SK-N-MC (cell line): ENCODE data around the gene ACO1.

Experiments
- DNase-seq: peaks from one replicate; pipeline ENCODE4 v3.0.0-alpha.2; 2011; ENCODE audit warnings: low read depth, low spot score
- H3K27ac ChIP-seq: fragments of 200-600 bp; sonication (generic); 2 replicates; pipeline ENCODE4 v1.5.1; 2016; ENCODE audit warnings: mixed run types
- H3K36me3 ChIP-seq: fragments of 200-600 bp; sonication (generic); 2 replicates; pipeline ENCODE4 v1.6.1; 2017; ENCODE audit warnings: antibody characterized with exemption, low read length, mixed read lengths; ENCODE audit not compliant: insufficient read depth
- H3K4me3 ChIP-seq: fragments of 200-600 bp; sonication (generic); 2 replicates; pipeline ENCODE4 v1.5.1; 2016
- H3K9ac ChIP-seq: fragments of 200-600 bp; sonication (generic); 2 replicates; pipeline ENCODE4 v1.8.0; 2017; ENCODE audit warnings: mixed run types, mixed read lengths; ENCODE audit not compliant: insufficient read length
- H3K9me3 ChIP-seq: fragments of 200-600 bp; sonication (generic); 2 replicates; pipeline ENCODE4 v1.6.1; 2017; ENCODE audit warnings: low read depth, mild to moderate bottlenecking, antibody characterized with exemption, low read length, moderate library complexity, mixed read lengths
- EZH2 ChIP-seq: fragments of 200-600 bp; sonication (generic); IDR thresholded peaks from one replicate; pipeline ENCODE4 v1.6.1; 2017; ENCODE audit warnings: antibody characterized with exemption
- FOXP2 ChIP-seq: optimal IDR thresholded peaks from 2 replicates; pipeline ENCODE3; 2011; ENCODE audit warnings: mild to moderate bottlenecking, moderate library complexity; ENCODE audit not compliant: insufficient read depth; ENCODE audit errors: extremely low read length, control extremely low read depth
- POLR2AphosphoS5 ChIP-seq: IDR thresholded peaks from 2 replicates; pipeline ENCODE4 v1.6.1; 2012; ENCODE audit warnings: mild to moderate bottlenecking, low read depth, low read length, borderline replicate concordance

The ACO1 gene

GRCh38 chr9:32378496-32378895, 5.9 kb upstream of the ACO1 start:
- Histone ChIP-seq H3K27ac (no peak overlapping the region), H3K9me3 (no peaks in the 10 kb centered on the region), H3K36me3 (no peaks in the 10 kb centered on the region), H3K4me3 (peak overlapping the region; percentile 66), H3K9ac (no peak overlapping the region)
- peak; percentile 68 for DNase-seq
- TF ChIP-seq POLR2AphosphoS5 (no peak), EZH2 (no peak), FOXP2 (no peak)

GRCh38 chr9:32378993-32379729, 5.3 kb upstream of the ACO1 start:
- peak overlapping the region; percentile 66 for H3K4me3 ChIP-seq
- H3K9ac ChIP-seq, result no peak overlapping the region
- H3K36me3 ChIP-seq, result no peaks in the 10 kb centered on the region
- no peaks in the 10 kb centered on the region for H3K9me3 ChIP-seq
- TF ChIP-seq EZH2 (no peak), FOXP2 (peak; percentile 69), POLR2AphosphoS5 (no peak)
- DNase-seq, result peak; percentile 65
- H3K27ac ChIP-seq, result no peak overlapping the region

GRCh38 chr9:32380944-32381343, 3.5 kb upstream of the ACO1 start:
- no peak for TF ChIP-seq POLR2AphosphoS5
- no peak for TF ChIP-seq EZH2
- TF ChIP-seq FOXP2, result no peak
- H3K36me3 ChIP-seq, result no peaks in the 10 kb centered on the region

GRCh38 chr9:32382565-32383320, 1.7 kb upstream of the ACO1 start:
- no peak overlapping the region for H3K27ac ChIP-seq
- DNase-seq, result no peak
- no peaks in the 10 kb centered on the region for H3K36me3 ChIP-seq
- H3K9me3 ChIP-seq, result no peaks in the 10 kb centered on the region
- H3K9ac ChIP-seq, result no peak overlapping the region
- H3K4me3 ChIP-seq, result no peak overlapping the region
- no peak for TF ChIP-seq POLR2AphosphoS5
- TF ChIP-seq EZH2, result no peak
- no peak for TF ChIP-seq FOXP2

More at GRCh38 chr9:32380944-32381343, 3.5 kb upstream of the ACO1 start:
- DNase-seq, result no peak
- no peak overlapping the region for H3K27ac ChIP-seq
- no peaks in the 10 kb centered on the region for H3K9me3 ChIP-seq
- H3K4me3 ChIP-seq, result no peak overlapping the region
- H3K9ac ChIP-seq, result no peak overlapping the region

- no peak for TF ChIP-seq EZH2
- no peak for TF ChIP-seq POLR2AphosphoS5
- no peak for TF ChIP-seq FOXP2
- no peak for DNase-seq
- Histone ChIP-seq H3K27ac (no peak overlapping the region), H3K9ac (peak overlapping the region; percentile 66), H3K36me3 (no peaks in the 10 kb centered on the region), H3K4me3 (peak overlapping the region; percentile 84), H3K9me3 (no peaks in the 10 kb centered on the region)
These were observed 460 bp upstream of the ACO1 start for GRCh38 chr9:32384002-32384363.

- H3K27ac ChIP-seq, result no peak overlapping the region
- H3K9me3 ChIP-seq, result no peaks in the 10 kb centered on the region
- H3K9ac ChIP-seq, result peak overlapping the region; percentile 61
- no peak for DNase-seq
- H3K36me3 ChIP-seq, result no peaks in the 10 kb centered on the region
- TF ChIP-seq FOXP2 (no peak), EZH2 (no peak), POLR2AphosphoS5 (no peak)
- H3K4me3 ChIP-seq, result peak overlapping the region; percentile 84
These were observed 875 bp downstream of the ACO1 start for GRCh38 chr9:32385152-32385884.

- Histone ChIP-seq H3K36me3 (no peaks in the 10 kb centered on the region), H3K9me3 (no peaks in the 10 kb centered on the region), H3K9ac (no peak overlapping the region), H3K4me3 (peak overlapping the region; percentile 84; the same call in 1 of the 2 replicates), H3K27ac (no peak overlapping the region)
- TF ChIP-seq EZH2 (no peak), FOXP2 (no peak), POLR2AphosphoS5 (no peak)
- no peak for DNase-seq
These were observed 1.4 kb downstream of the ACO1 start for GRCh38 chr9:32385885-32386283.

GRCh38 chr9:32387256-32387655, 2.8 kb downstream of the ACO1 start:
- Histone ChIP-seq H3K9ac (no peak overlapping the region), H3K36me3 (no peaks in the 10 kb centered on the region), H3K27ac (no peak overlapping the region), H3K4me3 (no peak overlapping the region), H3K9me3 (no peaks in the 10 kb centered on the region)
- TF ChIP-seq EZH2 (no peak), POLR2AphosphoS5 (no peak), FOXP2 (no peak)
- DNase-seq, result no peak
